SU-DHL-6 (cell line): ENCODE data around the gene ORC3.
"Not testable (repeated sequence)": the region's sequence is repeated elsewhere in the genome, so short reads cannot be mapped to it uniquely, and the experiment has no call there.

Experiments
- H2AFZ ChIP-seq: fragments of 200-600 bp; sonication (generic); 2 replicates; pipeline ENCODE4 v1.6.1; 2014; ENCODE audit warnings: low read depth, mild to moderate bottlenecking, moderate library complexity, mixed read lengths, antibody characterized with exemption, low read length; ENCODE audit not compliant: severe bottlenecking
- H3F3A ChIP-seq: fragments of 200-600 bp; shearing (Covaris generic); 2 replicates; pipeline ENCODE4 v1.6.0; 2016; ENCODE audit warnings: antibody characterized with exemption, mild to moderate bottlenecking; ENCODE audit not compliant: insufficient read depth
- H3K27ac ChIP-seq: fragments of 200-600 bp; sonication (generic); 2 replicates; pipeline ENCODE4 v1.5.1; 2016; ENCODE audit warnings: low read depth, mild to moderate bottlenecking, low read length, moderate library complexity, mixed read lengths
- H3K27me3 ChIP-seq: fragments of 200-600 bp; sonication (generic), shearing (Covaris generic); 2 replicates; pipeline ENCODE4 v1.6.0; 2014; ENCODE audit warnings: mild to moderate bottlenecking, low read length
- H3K36me3 ChIP-seq: fragments of 200-600 bp; sonication (generic); 2 replicates; pipeline ENCODE4 v1.6.1; 2014; ENCODE audit warnings: mild to moderate bottlenecking, low read length, mixed read lengths
- H3K4me2 ChIP-seq: fragments of 300-600, 200-600 bp; shearing (Covaris generic), sonication (generic); 2 replicates; pipeline ENCODE4 v1.6.0; 2014; ENCODE audit warnings: low read length, low read depth, mild to moderate bottlenecking; ENCODE audit not compliant: poor library complexity, severe bottlenecking
- H3K4me3 ChIP-seq: fragments of 200-600 bp; sonication (generic); 2 replicates; pipeline ENCODE4 v1.5.1; 2014; ENCODE audit warnings: antibody characterized with exemption, low read length, mild to moderate bottlenecking, mixed read lengths; ENCODE audit not compliant: insufficient read depth, poor library complexity, severe bottlenecking
- H3K79me2 ChIP-seq: fragments of 200-600 bp; sonication (generic); 2 replicates; pipeline ENCODE4 v1.6.1; 2014; ENCODE audit warnings: mild to moderate bottlenecking, low read length, moderate library complexity; ENCODE audit not compliant: insufficient read depth
- H3K9ac ChIP-seq: fragments of 200-600 bp; sonication (generic); 2 replicates; pipeline ENCODE4 v1.7.0; 2014; ENCODE audit warnings: mild to moderate bottlenecking, low read length
- H3K9me2 ChIP-seq: fragments of 200-600 bp; sonication (generic); replicated peaks from 2 replicates; pipeline ENCODE4 v1.6.1; 2014; ENCODE audit warnings: low read length; ENCODE audit not compliant: insufficient read depth
- H3K9me3 ChIP-seq: fragments of 200-600 bp; sonication (generic); 2 replicates; pipeline ENCODE4 v1.6.1; 2014; ENCODE audit warnings: low read length, mixed read lengths; ENCODE audit not compliant: insufficient read depth
- H4K20me1 ChIP-seq: fragments of 200-600 bp; sonication (generic); 2 replicates; pipeline ENCODE4 v1.6.1; 2014; ENCODE audit warnings: low read depth, mild to moderate bottlenecking, antibody characterized with exemption, low read length, moderate library complexity, mixed read lengths
- CTCF ChIP-seq: fragments of 200-600 bp; sonication (generic); IDR thresholded peaks from one replicate; pipeline ENCODE4 v1.5.1; 2017; ENCODE audit warnings: antibody characterized with exemption, mild to moderate bottlenecking, low read length, moderate library complexity; ENCODE audit not compliant: insufficient read depth, poor library complexity, severe bottlenecking
- EZH2phosphoT487 ChIP-seq: fragments of 200-600 bp; sonication (generic), shearing (Covaris generic); conservative IDR thresholded peaks from 2 replicates; pipeline ENCODE4 v1.6.1; 2018; ENCODE audit warnings: mild to moderate bottlenecking, antibody characterized with exemption, low read length, moderate library complexity, mixed read lengths

The ORC3 gene

DNA sequence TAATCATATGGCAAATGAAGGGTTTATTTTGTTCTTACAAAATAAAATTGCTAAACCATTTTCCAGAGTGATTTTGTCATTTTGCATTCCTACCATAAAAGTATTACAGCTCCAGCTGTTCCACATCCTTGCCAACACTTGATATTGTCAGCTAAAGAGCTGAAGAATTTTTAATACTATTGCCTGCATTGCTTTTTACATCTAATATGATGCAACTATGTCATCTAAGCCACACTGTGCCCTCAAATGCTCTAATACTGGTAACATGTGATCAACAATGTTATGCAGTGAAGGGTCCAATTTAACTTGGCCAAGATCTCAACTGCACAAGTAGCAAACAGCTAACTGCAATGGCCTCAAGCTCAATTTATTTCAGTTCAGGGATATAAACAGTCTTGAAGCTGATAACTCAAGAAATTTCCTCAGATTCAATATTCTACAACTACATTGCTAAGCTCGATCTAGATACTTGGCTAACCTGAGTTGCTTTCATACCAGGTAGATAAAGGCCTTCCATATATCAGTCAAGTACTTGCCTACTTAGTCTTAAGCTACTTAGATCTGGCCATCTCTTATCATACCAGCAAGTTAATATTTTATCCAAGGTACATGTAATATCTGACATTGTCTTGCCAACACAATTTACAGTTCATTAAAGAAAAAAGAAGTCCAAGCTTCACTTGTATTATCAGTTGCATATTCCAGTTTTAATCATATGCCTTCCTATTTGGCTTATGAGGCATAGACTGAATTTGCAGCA is 95.1 kb downstream of the ORC3 start:
- peaks cover 47% of the 10 kb centered on the region for H4K20me1 ChIP-seq
- no peaks in the 10 kb centered on the region for H3K27me3 ChIP-seq
- no peaks in the 10 kb centered on the region for H3K9me2 ChIP-seq
- peaks cover 11% of the 10 kb centered on the region for H3K36me3 ChIP-seq
- peaks cover 100% of the 10 kb centered on the region for H3K79me2 ChIP-seq
- H3K9me3 ChIP-seq, result no peaks in the 10 kb centered on the region
- no peak overlapping the region for H3K4me3 ChIP-seq
- H3K27ac ChIP-seq, result no peak overlapping the region
- H3K9ac ChIP-seq, result no peak overlapping the region
- H2AFZ ChIP-seq, result no peak overlapping the region
- H3F3A ChIP-seq, result peaks cover 9% of the 10 kb centered on the region; the same call in 1 of the 2 replicates
- TF ChIP-seq CTCF, result no peak
- no peak for TF ChIP-seq EZH2phosphoT487
- H3K4me2 ChIP-seq, result no peak overlapping the region

GRCh38 chr6:87686636-87687205 is 96.8 kb downstream of the ORC3 start:
- H3K27ac ChIP-seq, H3K9me2 ChIP-seq, H2AFZ ChIP-seq, H3K4me3 ChIP-seq, H3K9ac ChIP-seq, H3K9me3 ChIP-seq, H3F3A ChIP-seq, H3K27me3 ChIP-seq, H3K4me2 ChIP-seq: not testable (repeated sequence)
- H3K36me3 ChIP-seq, result peaks cover 10% of the 10 kb centered on the region
- peaks cover 40% of the 10 kb centered on the region for H4K20me1 ChIP-seq
- peaks cover 100% of the 10 kb centered on the region for H3K79me2 ChIP-seq

DNA sequence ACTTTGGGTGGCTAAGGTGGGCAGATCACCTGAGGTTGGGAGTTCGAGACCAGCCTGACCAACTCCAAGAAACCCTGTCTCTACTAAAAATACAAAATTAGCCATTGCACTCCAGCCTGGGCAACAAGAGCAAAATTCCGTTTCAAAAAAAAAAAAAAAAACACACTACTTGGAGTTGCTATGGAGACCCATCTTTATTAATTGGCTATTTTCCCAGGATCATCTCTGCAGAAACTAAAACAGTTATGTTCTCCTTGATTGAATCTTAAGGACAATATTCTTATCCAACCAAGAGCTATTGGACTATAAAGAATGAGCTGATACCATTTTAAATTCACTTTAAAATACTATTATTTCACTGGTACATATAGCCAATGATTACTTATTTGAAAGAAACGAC is 97.4 kb downstream of the ORC3 start:
- no peak overlapping the region for H2AFZ ChIP-seq
- no peak overlapping the region for H3K9ac ChIP-seq
- H3K4me3 ChIP-seq, result no peak overlapping the region
- peaks cover 5% of the 10 kb centered on the region; the same call in 1 of the 2 replicates for H3F3A ChIP-seq
- peaks cover 100% of the 10 kb centered on the region for H3K79me2 ChIP-seq
- peaks cover 40% of the 10 kb centered on the region for H4K20me1 ChIP-seq
- H3K4me2 ChIP-seq, result no peak overlapping the region
- TF ChIP-seq EZH2phosphoT487 (no peak), CTCF (no peak)
- H3K9me3 ChIP-seq, result no peaks in the 10 kb centered on the region
- peaks cover 14% of the 10 kb centered on the region for H3K36me3 ChIP-seq
- no peaks in the 10 kb centered on the region for H3K27me3 ChIP-seq
- H3K9me2 ChIP-seq, result no peaks in the 10 kb centered on the region
- H3K27ac ChIP-seq, result no peak overlapping the region

DNA sequence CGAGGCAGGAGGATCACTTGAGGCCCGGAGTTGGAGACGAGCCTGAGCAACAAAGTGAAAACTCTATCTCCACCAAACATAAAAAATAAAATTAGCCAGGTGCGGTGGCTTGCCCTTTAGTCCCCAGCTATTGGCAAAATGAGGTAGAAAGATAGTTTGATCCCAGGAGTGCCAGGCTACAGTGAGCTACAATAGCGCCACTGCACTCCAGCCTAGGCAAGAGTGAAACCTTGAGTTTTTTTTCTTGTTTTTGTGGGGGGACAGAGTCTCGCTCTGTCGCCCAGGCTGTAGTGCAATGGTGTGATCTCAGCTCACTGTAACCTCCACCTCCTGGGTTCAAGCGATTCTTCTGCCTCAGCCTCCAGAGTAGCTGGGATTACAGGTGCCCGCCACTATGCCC is 98.0 kb downstream of the ORC3 start:
- H2AFZ ChIP-seq, H3K27me3 ChIP-seq, H3F3A ChIP-seq, H3K4me3 ChIP-seq, H3K4me2 ChIP-seq, H3K9me3 ChIP-seq, H3K9ac ChIP-seq, H3K27ac ChIP-seq, H3K9me2 ChIP-seq: not testable (repeated sequence)
- H3K79me2 ChIP-seq, result peaks cover 100% of the 10 kb centered on the region
- H4K20me1 ChIP-seq, result peaks cover 35% of the 10 kb centered on the region
- peaks cover 14% of the 10 kb centered on the region for H3K36me3 ChIP-seq
